GM18858 (cell line): ENCODE measurements around the gene MMP13.
"Not testable (repeated sequence)": the region's sequence is repeated elsewhere in the genome, so short reads cannot be mapped to it uniquely, and the experiment has no call there.

ENCODE experiments used
- ATAC-seq: cut with Tn5 transposase; IDR thresholded peaks from one replicate; pipeline ENCODE4 v1.9.1; 2021; ENCODE audit not compliant: unreplicated experiment

Gene MMP13

DNA sequence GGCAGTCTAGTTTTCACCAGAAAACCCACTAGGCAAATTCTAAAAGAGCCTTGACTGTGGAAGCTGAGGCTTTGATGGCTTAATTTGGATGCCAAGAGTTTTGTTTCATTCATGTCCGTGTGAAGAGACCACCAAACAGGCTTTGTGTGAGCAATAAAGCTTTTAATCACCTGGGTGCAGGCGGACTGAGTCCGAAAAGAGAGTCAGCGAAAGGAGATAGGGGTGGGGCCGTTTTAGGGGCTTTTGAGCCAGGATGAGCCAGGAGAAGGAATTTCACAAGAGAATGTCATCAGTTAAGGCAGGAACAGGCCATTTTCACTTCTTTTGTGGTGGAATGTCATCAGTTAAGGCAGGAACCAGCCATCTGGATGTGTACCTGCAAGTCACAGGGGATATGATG is 51.6 kb downstream of the MMP13 start:
- not testable (repeated sequence) for ATAC-seq

DNA sequence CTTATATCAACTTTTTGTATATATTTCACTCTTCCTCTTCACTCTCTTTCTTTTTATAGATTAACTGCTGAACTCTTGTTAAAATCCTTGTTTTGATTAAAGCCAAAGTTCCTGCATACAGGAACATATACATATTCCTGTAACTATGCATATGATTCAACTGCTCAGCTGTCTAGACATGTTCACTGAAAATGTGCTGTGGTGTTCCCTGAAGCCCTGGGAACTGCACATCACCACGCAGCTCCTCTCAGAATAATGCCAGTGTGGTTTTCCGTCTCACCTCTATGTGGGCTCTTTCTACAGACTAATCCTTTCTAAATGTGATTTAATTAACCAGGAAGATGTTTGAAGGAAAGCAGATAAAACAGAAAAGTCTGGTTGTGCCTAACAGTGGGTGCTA is 55.2 kb downstream of the MMP13 start:
- ATAC-seq = no peak
